Forelimb muscle (tissue), 1 donor: ENCODE results near the gene MCRIP2. TPM values are rescaled to one million over a fixed set of nuclear protein-coding genes. Genes with fewer than 3 reads are reported as not detected.

Experiments used
- DNase-seq: peaks from one replicate; pipeline ENCODE4 v3.0.0-alpha.2; 2013; ENCODE audit warnings: low read depth
- polyA plus RNA-seq: library from polyadenylated mRNA; unstranded; fragments of 120-200 nt; gene quantifications from one replicate; pipeline ENCODE4 v1.2.1, GENCODE V29; 2013; ENCODE audit not compliant: insufficient read length

Gene MCRIP2
- polyA plus RNA-seq, 1 donor, result 14.5 TPM

GRCh38 chr16:631808-632358, 9.7 kb upstream of the MCRIP2 start:
- no peak for DNase-seq

GRCh38 chr16:632486-633335, 8.9 kb upstream of the MCRIP2 start:
- no peak for DNase-seq

GRCh38 chr16:633336-634050, 8.1 kb upstream of the MCRIP2 start:
- no peak for DNase-seq

GRCh38 chr16:634051-634670, 7.5 kb upstream of the MCRIP2 start:
- DNase-seq, result no peak

GRCh38 chr16:634996-635395, 6.6 kb upstream of the MCRIP2 start:
- DNase-seq, result no peak

- no peak for DNase-seq
Observed at GRCh38 chr16:635573-636205, 5.9 kb upstream of the MCRIP2 start.

GRCh38 chr16:636206-637080, 5.2 kb upstream of the MCRIP2 start, which contains the start of gene METTL26:
Gene METTL26 (minus strand): TSS chr16:636305. CDS start chr16:636290, 15 bp downstream.
- peak; percentile 87 for DNase-seq

GRCh38 chr16:637081-638018, 4.3 kb upstream of the MCRIP2 start:
- no peak for DNase-seq

GRCh38 chr16:638034-638543, 3.5 kb upstream of the MCRIP2 start:
- no peak for DNase-seq

GRCh38 chr16:638836-639235, 2.8 kb upstream of the MCRIP2 start:
- no peak for DNase-seq

GRCh38 chr16:640614-641013, 1.0 kb upstream of the MCRIP2 start:
- DNase-seq, result no peak

- DNase-seq, result no peak
Observed at GRCh38 chr16:642189-643049, 791 bp downstream of the MCRIP2 start.

- no peak for DNase-seq
Observed at GRCh38 chr16:643050-643368, 1.4 kb downstream of the MCRIP2 start.

GRCh38 chr16:644556-644955, 2.9 kb downstream of the MCRIP2 start:
- DNase-seq, result no peak

GRCh38 chr16:645852-646678, 4.4 kb downstream of the MCRIP2 start:
- no peak for DNase-seq

GRCh38 chr16:646679-647172, 5.1 kb downstream of the MCRIP2 start:
- no peak for DNase-seq

GRCh38 chr16:647173-647902, 5.7 kb downstream of the MCRIP2 start:
- no peak for DNase-seq
